ENCODE data around the gene RANBP17. TPM values are rescaled to one million over a fixed set of nuclear protein-coding genes. Genes with fewer than 3 reads are reported as not detected.

The RANBP17 gene
- total RNA-seq, 4 donors from 2014 or later, result 0.55 to 3.0 (median 1.5) TPM

DNA sequence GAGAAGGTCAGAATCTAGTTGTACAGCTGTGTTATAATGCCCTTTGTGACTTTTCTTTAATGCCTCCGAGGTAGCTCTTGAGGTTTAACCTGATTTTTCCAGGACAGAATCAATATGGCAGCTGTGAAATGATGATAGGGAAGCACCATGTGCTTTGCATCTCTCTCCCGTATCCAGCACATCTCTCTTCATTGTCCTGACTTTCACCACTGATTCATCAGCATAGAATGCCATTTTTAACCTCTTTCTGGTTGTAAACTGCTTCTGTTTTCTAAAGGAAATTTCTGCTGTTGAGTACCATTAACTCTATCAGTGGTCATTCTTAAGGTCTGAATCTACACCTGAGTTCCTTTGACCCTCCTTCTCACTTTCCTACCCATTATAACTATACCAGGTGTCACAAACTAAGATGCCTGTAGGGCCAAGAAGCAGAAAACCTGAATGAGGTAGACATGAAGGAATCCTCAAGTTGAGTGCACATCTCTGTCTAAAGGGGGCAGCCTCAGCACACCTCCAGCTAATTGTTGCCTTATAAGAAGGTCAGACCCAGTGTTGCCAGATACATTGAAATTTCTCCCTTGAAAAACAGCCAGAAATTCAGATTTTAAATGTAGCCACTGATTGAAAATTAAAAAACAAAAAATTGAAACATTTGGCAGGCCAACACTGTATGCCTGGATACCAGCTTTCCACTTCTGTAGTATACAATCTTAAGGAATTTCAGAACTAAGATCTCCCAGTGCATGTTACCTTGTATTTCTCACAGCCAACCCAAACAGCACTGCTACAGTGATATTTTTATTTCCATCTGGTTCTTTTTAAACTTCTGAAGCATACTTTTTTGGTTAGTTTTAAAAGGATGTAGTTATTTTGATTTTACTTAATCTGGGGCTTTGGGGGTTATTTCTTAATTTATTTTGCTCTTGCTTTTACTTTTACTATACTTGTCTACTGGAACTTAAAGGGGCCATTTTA, 411.5 kb downstream of the RANBP17 start:
- H3K4me3 ChIP-seq, result no peak overlapping the region
- TF ChIP-seq POLR2A (IDR thresholded peaks at IDR 0.05), result no peak
- no peaks in the 10 kb centered on the region for H3K4me1 ChIP-seq
- H3K36me3 ChIP-seq, result no peaks in the 10 kb centered on the region
- no peak overlapping the region for H3K27ac ChIP-seq
- no peak for DNase-seq (ENCODE audit: low spot score in 2 of 2)
- WGBS, result 71% methylated on average over 2 of the region's 2 CpGs
- no peaks in the 10 kb centered on the region for H3K27me3 ChIP-seq
- H3K9me3 ChIP-seq, result no peaks in the 10 kb centered on the region

DNA sequence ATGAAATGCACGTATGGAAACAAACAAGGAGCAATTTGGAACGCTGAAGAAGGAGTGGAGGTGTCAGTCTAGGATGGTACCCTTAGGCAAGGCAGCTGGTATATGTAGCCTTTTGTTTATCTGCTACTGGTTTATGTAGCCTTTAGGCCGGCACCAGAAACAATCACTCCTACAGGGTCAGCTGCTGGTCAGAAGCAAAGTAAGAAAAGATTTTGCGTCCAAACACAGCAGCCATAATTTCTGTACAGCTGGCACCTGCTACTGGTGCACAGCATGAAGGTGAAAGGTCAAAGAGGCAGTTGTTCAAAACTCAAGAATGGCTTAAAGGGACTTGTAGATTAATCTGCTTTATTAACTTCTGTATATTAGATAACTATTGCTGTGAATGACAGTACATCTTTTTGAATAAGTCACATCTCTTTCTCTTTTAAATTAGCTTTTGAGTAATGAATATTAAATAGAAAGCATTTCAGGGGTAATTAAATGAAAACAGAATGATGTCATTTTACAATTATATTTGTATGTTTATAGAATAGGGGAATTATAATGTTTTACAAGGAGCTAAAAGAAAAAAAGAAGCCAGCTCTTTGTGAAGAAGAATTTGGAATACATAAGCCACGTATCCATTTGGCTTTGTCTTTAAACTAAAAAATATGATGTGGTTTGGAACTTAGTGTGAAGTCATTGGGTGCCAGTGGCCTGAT, 414.2 kb downstream of the RANBP17 start:
- no peak overlapping the region for H3K4me3 ChIP-seq
- no peak for DNase-seq (ENCODE audit: low spot score in 2 of 2)
- 67% methylated on average over 5 of the region's 5 CpGs for WGBS

DNA sequence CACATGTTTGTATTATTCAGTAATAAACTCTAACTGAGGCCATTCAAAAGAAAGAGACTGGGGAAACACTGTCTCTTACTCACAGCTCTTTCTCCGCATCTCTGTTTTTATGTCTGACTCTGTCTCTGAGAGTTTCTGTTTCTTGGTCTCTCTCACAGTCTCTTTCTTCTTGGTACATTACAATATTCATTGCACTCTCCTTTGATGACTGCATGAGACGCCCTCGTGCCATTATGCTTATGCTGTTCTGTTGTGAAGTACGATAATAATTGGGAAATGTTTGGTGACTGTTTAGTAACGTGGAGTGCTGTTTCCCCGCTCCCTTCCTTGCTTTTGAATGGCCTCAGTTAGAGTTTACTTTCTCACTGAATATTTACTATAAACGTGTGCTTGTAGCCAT, 421.9 kb downstream of the RANBP17 start:
- 81% methylated on average over 7 of the region's 7 CpGs for WGBS
- Histone ChIP-seq H3K9me3 (no peaks in the 10 kb centered on the region), H3K4me3 (no peak overlapping the region), H3K4me1 (no peaks in the 10 kb centered on the region), H3K27ac (no peak overlapping the region), H3K36me3 (no peaks in the 10 kb centered on the region), H3K27me3 (no peaks in the 10 kb centered on the region)
- DNase-seq (ENCODE audit: low spot score in 2 of 2), result no peak
- no peak for TF ChIP-seq POLR2A (IDR thresholded peaks at IDR 0.05)
- no peak for TF ChIP-seq POLR2AphosphoS5 (IDR thresholded peaks at IDR 0.05)
- TF ChIP-seq, protein P1, sequence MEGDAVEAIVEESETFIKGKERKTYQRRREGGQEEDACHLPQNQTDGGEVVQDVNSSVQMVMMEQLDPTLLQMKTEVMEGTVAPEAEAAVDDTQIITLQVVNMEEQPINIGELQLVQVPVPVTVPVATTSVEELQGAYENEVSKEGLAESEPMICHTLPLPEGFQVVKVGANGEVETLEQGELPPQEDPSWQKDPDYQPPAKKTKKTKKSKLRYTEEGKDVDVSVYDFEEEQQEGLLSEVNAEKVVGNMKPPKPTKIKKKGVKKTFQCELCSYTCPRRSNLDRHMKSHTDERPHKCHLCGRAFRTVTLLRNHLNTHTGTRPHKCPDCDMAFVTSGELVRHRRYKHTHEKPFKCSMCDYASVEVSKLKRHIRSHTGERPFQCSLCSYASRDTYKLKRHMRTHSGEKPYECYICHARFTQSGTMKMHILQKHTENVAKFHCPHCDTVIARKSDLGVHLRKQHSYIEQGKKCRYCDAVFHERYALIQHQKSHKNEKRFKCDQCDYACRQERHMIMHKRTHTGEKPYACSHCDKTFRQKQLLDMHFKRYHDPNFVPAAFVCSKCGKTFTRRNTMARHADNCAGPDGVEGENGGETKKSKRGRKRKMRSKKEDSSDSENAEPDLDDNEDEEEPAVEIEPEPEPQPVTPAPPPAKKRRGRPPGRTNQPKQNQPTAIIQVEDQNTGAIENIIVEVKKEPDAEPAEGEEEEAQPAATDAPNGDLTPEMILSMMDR (IDR thresholded peaks at IDR 0.05), result no peak
- TF ChIP-seq EP300 (IDR thresholded peaks at IDR 0.05), result no peak

More for the DNA sequence above, 414.2 kb downstream of the RANBP17 start:
- Histone ChIP-seq H3K27ac (no peak overlapping the region), H3K36me3 (no peaks in the 10 kb centered on the region), H3K9me3 (no peaks in the 10 kb centered on the region), H3K4me1 (no peaks in the 10 kb centered on the region), H3K27me3 (no peaks in the 10 kb centered on the region)
- TF ChIP-seq, protein P1 (IDR thresholded peaks at IDR 0.05), result no peak
- TF ChIP-seq POLR2AphosphoS5 (IDR thresholded peaks at IDR 0.05) (no peak), EP300 (IDR thresholded peaks at IDR 0.05) (no peak), POLR2A (IDR thresholded peaks at IDR 0.05) (no peak)

DNA sequence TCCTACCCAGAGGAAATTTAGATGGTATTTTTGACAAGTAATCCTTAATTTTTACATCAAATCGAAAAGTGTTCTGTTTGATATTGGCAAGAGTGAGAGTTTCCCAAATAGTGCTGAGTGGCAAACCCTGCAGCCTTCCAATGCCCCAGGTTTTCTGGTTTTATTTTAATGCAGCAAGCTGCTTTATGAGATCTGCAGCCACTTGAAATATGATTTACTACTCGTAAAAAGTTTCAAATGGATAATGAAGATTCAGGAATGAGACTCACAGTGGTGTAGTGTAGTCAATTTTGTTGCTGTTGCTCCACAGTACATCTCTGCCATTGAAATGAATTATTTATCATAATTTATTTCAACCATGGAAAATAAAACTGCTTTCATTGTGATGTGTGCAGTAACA, 423.6 kb downstream of the RANBP17 start:
- WGBS, result 54% methylated on average over 2 of the region's 2 CpGs
- no peak overlapping the region for H3K4me3 ChIP-seq
- no peaks in the 10 kb centered on the region for H3K36me3 ChIP-seq
- no peak for DNase-seq (ENCODE audit: low spot score in 2 of 2)
- H3K9me3 ChIP-seq, result no peaks in the 10 kb centered on the region
- no peaks in the 10 kb centered on the region for H3K4me1 ChIP-seq
- no peak overlapping the region for H3K27ac ChIP-seq
- H3K27me3 ChIP-seq, result no peaks in the 10 kb centered on the region
- TF ChIP-seq POLR2AphosphoS5 (IDR thresholded peaks at IDR 0.05) (no peak), POLR2A (IDR thresholded peaks at IDR 0.05) (no peak), EP300 (IDR thresholded peaks at IDR 0.05) (no peak)
- TF ChIP-seq, protein P1 (IDR thresholded peaks at IDR 0.05), result no peak

DNA sequence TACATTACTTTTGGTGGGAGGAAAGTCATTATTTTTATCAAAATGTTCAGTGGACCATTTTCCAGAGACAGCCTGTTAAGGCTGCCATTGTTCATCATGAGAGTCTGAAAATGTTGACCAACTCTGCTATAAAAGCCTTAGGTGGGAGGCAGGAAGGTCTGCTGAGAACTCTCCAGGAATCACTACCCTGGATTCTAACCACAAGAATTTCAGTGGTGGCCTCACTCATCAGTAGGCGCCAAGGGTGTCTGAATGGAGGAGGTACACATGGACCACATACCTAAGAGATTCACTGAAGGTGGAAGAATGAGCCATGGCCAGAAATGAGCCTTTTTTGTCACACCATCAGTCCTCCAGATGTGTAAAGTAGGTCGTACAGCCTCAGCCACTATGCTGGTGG, 426.2 kb downstream of the RANBP17 start:
- no peak overlapping the region for H3K27ac ChIP-seq
- DNase-seq (ENCODE audit: low spot score in 2 of 2), result no peak
- H3K4me3 ChIP-seq, result no peak overlapping the region
- H3K9me3 ChIP-seq, result no peaks in the 10 kb centered on the region
- H3K36me3 ChIP-seq, result no peaks in the 10 kb centered on the region
- no peak for TF ChIP-seq POLR2A (IDR thresholded peaks at IDR 0.05)
- TF ChIP-seq, protein P1 (IDR thresholded peaks at IDR 0.05), result no peak
- no peaks in the 10 kb centered on the region for H3K27me3 ChIP-seq
- 87% methylated on average over 2 of the region's 2 CpGs for WGBS
- H3K4me1 ChIP-seq, result no peaks in the 10 kb centered on the region
